NCI-H2171 (cell line): ENCODE data around the gene CRISP1.
"Not testable (repeated sequence)": the region's sequence is repeated elsewhere in the genome, so short reads cannot be mapped to it uniquely, and the experiment has no call there.

Experiments
- DNase-seq: peaks from one replicate; lab custom pipeline; 2025; lab: John Stamatoyannopoulos, UW

CRISP1 gene

GRCh38 chr6:49839957-49840356 lies 26.4 kb downstream of the CRISP1 start:
- DNase-seq: no peak

GRCh38 chr6:49839162-49839561 lies 27.2 kb downstream of the CRISP1 start:
- DNase-seq: no peak

- DNase-seq: no peak
Observed at GRCh38 chr6:49835140-49835539, 31.2 kb downstream of the CRISP1 start.

GRCh38 chr6:49833386-49833785 lies 32.9 kb downstream of the CRISP1 start:
- no peak for DNase-seq

GRCh38 chr6:49826743-49827406 lies 39.5 kb downstream of the CRISP1 start:
- DNase-seq: no peak

- no peak for DNase-seq
Observed at GRCh38 chr6:49815166-49815565, 51.2 kb downstream of the CRISP1 start.

GRCh38 chr6:49813248-49813647 lies 53.1 kb downstream of the CRISP1 start:
- no peak for DNase-seq

GRCh38 chr6:49806145-49806544 lies 60.2 kb downstream of the CRISP1 start:
- no peak for DNase-seq

- DNase-seq: no peak
Observed at GRCh38 chr6:49805246-49805645, 61.1 kb downstream of the CRISP1 start.

- DNase-seq: no peak
Observed at GRCh38 chr6:49801525-49801924, 64.8 kb downstream of the CRISP1 start.

GRCh38 chr6:49799090-49799489 lies 67.2 kb downstream of the CRISP1 start:
- DNase-seq: no peak

GRCh38 chr6:49796842-49797455 lies 69.4 kb downstream of the CRISP1 start:
- DNase-seq: not testable (repeated sequence)

GRCh38 chr6:49790341-49790740 lies 76.0 kb downstream of the CRISP1 start:
- DNase-seq: no peak

GRCh38 chr6:49787176-49787575 lies 79.2 kb downstream of the CRISP1 start, which contains the start of gene PGK2:
TSS of gene PGK2 (minus strand) at chr6:49787285. CDS start at chr6:49787187, 98 bp downstream.
- no peak for DNase-seq

- DNase-seq: no peak
Observed at GRCh38 chr6:49784272-49784671, 82.1 kb downstream of the CRISP1 start.
